ENCODE measurements around the gene DARS1.

Gene DARS1

DNA sequence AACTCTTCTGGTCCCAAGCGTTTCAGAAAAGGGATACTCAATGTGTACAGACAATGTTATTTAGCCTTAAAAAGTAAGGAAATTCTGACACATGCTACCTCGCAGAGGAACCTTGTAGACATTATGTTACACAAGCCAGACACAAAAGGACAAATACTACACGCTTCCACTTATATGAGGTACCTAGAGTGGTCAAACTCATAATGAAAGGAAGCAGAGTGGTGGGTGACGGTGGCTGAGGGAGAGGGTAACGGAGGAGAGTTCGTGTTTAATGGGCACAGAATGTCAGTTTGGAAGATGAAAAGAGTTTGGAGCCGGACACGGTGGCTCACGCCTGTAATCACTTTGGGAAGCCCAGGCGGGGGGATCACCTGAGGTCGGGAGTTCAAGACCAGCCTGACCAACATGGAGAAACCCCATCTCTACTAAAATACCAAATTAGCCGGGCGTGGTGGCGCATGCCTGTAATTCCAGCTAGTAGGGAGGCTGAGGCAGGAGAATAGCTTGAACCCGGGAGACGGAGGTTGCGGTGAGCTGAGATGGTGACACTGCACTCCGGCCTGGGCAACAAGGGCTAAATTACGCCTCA is 110.6 kb downstream of the DARS1 start:
- DNase-seq (ENCODE audit: low read depth): no peak
- TF ChIP-seq, protein P1, sequence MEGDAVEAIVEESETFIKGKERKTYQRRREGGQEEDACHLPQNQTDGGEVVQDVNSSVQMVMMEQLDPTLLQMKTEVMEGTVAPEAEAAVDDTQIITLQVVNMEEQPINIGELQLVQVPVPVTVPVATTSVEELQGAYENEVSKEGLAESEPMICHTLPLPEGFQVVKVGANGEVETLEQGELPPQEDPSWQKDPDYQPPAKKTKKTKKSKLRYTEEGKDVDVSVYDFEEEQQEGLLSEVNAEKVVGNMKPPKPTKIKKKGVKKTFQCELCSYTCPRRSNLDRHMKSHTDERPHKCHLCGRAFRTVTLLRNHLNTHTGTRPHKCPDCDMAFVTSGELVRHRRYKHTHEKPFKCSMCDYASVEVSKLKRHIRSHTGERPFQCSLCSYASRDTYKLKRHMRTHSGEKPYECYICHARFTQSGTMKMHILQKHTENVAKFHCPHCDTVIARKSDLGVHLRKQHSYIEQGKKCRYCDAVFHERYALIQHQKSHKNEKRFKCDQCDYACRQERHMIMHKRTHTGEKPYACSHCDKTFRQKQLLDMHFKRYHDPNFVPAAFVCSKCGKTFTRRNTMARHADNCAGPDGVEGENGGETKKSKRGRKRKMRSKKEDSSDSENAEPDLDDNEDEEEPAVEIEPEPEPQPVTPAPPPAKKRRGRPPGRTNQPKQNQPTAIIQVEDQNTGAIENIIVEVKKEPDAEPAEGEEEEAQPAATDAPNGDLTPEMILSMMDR (conservative IDR thresholded peaks at IDR 0.05; ENCODE audit: low read depth, low read length): no peak
- H3K4me3 ChIP-seq (ENCODE audit: low read depth, low read length): peak overlapping the region; percentile 76

DNA sequence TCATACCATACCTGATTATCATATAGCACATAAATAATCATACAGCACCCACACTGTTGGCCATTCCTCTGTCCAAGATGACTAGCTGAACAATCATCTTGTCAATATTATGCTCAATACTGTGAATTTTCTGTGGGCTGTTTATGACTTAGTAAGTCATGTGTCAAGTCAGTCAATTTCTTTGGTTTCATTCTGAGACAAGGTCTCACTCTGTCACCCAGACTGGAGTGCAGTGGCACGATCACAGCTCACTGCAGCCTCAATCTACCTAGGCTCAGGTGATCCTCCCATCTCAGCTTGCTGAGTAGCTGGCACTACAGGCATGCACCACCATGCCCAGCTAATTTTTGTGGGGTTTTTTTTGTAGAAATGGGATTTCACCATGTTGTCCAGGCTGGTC is 114.9 kb downstream of the DARS1 start:
- TF ChIP-seq, protein P1 (conservative IDR thresholded peaks at IDR 0.05; ENCODE audit: low read depth, low read length): no peak
- H3K4me3 ChIP-seq (ENCODE audit: low read depth, low read length): no peak overlapping the region
- no peak for DNase-seq (ENCODE audit: low read depth)

DNA sequence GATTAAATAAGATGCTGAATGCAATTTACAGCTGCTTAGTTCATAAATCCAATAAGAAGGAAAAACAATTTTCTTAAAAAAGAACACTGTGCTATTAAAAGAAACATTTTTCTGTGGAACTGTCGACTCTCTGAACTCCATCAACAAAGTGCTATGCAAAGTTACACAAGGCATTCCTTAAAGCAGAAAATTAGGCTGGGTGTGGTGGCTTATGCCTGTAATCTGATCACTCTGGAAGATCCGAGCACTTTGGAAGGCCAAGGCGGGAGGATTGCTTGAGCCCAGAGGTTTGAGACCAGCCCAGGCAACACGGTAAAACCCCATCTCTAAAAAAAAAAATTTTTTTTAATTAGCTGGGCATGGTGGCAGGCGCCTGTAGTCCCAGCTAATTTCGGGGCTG is 122.2 kb downstream of the DARS1 start:
- peak; percentile 21 for DNase-seq (ENCODE audit: low read depth)
- TF ChIP-seq, protein P1 (conservative IDR thresholded peaks at IDR 0.05; ENCODE audit: low read depth, low read length): no peak
- H3K4me3 ChIP-seq (ENCODE audit: low read depth, low read length): no peak overlapping the region

DNA sequence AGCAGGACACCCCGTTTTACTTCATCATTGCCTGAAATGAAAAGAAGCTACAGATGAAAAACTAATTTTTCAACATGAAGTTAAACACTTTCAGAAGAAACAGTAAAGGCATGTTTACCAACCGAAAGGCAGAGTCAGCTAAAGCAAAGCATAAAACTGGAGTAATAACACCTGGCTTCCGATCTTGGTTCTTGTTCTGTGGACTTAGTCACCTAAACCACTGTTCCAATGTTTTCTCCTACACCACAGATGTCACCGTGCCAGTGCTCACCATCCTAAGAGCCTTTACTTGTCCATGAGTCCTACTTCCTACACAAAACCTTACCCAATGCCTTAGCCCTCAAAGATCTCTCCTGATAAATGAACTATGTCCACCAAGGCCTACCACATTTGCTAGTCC is 122.7 kb downstream of the DARS1 start:
- DNase-seq (ENCODE audit: low read depth): no peak
- TF ChIP-seq, protein P1 (conservative IDR thresholded peaks at IDR 0.05; ENCODE audit: low read depth, low read length): no peak
- no peak overlapping the region for H3K4me3 ChIP-seq (ENCODE audit: low read depth, low read length)

Data from choroid plexus epithelial cell (primary cell).